Glomerular visceral epithelial cell (primary cell): ENCODE data around the gene SERPINB6.

Source experiments
- DNase-seq: peaks from one replicate; pipeline ENCODE4 v3.0.0-alpha.2; 2016; ENCODE audit errors: extremely low spot score

SERPINB6 gene

DNA sequence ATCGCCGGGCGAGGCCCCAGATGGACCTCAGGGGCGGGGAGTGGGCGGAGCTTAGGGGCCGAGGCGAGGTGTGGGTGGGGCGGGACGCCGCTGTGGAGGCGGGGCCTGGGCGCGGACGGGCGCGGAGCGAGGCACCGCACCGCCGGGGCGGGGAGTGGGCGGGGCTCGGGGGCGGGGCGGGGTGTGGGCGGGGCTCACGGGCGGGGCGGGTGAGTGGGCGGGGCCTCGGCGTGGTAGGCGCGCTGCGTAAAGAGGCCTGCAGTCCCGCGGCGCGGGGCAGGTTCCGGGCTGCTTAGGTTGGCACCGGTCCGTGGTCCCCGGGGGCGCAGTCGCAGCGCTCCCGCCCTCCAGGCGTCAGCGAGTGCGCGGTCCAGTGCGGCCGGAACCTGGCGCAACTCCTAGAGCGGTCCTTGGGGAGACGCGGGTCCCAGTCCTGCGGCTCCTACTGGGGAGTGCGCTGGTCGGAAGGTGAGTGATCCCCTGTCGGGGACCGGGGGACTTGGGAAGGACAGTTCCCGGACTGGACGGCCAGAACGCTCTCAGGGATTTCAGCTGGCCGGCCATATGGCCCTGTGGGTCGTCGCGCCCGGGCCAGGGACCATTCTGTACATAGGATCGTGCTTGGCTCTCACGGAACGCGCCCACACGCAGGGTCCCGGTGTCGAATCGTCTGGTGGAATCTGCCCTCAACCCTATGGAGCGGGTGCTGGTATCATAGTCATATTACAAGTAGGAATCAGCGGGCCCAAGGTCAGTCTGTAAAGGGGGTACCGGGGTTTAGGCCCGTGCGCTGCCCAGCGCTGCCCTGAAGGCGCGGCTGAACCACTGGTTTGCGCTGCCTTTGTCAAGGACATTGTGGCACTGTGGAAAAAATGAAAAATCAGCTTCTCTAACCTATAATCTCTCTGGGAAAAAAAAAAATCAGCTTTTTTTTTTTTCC lies 28.5 kb upstream of the SERPINB6 start, which contains the start of gene NQO2:
Gene NQO2 (plus strand): TSS at position 277 of the 940 bp plus-strand sequence. CDS start 6,659 bp downstream, outside the sequence.
- peak; percentile 93 for DNase-seq

DNA sequence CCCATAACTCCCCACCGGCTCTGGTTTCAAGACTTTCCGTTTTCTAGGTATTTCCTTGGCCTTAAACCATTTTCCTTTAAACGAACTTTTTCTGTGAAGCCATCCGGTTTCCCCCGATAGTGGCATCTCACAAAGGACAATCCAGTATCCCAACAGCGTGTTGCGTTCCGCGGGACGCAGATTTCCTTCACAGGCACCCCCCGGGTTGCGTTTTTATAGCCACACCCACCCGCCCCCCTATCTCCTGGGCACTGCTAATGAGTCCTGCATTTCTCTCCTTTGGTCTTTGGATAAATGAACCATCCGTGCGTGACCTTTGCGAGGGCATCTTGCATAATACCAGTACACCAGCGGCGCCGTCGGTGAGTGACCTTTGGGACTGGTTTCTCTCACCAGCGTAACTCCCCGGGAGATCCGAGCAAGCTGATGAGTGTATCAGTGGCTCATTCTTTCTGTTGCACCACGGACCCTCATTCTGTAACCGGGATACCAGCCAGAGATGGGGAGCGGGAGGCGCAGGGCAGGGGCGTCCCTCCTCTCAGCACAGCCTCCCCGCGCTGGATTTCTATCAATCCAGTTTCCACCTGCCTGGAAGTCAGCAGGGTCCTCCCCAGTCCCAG lies 27.7 kb upstream of the SERPINB6 start:
- no peak for DNase-seq

DNA sequence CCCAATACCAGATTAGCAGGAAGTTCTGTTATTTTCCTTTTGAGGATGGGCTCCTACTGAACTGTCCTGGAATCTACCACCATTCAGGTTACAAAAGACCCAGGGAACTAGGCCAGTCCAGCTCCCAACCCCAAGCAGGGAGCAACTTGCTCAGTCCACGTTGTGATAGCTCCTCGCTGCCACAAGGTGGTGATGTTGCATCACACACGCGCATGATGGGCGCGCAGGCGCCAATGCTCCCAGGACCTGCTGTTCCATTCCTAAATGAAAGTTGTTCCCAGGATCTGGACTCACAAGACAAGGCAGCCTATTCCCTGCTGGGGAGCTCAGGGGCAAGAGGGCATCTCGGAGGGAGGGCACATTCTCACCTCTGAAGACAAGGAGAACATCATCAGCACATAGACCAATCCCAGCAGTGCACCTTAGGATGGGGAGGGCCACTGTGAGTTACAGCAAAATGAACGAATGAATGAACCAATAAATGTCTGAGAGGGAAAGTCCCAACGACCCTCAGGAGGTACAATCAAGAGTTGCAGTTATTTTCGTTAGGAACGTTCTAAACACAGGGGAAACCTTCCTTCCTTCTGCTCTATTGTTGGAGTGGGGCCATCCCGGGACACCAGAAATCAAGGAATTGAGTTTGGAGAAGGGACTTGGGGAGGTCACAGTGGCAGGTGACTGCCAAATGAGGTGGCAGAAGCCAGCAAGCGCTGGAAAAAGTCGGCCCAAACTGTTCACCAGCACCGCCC lies 27.1 kb upstream of the SERPINB6 start:
- DNase-seq, result peak; percentile 14

- DNase-seq, result no peak
Observed at GRCh38 chr6:2993755-2994317, 22.5 kb upstream of the SERPINB6 start.

DNA sequence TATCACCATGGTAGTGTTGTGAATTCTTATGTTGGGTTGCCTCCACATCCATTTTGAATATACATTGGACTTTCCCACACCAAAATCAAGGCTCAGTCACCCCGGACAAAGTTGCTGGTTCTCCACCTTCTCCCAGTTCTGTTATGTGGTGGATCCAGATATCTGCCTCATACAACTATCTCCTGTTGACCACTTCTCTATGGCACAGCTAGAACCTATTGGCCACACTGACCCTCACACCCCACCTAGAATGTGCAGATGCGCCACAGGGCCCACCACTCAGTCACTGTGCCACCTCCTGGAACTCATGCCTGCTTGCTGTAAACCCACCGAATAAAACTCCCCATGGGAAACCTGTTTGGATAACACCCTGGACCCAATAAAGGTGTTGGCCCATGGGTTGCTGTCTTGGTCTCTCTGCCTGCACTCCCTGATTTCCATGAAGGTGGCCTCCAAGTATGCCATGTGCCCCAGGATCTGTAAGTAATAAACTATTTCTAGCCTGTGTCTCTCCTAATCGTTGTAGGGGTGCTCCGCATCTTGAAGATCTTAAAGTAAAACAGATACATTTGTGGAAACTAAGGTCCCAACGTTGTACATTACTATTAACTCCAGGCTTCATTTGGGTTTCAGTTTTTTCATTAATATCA lies 21.1 kb upstream of the SERPINB6 start:
- DNase-seq, result no peak

GRCh38 chr6:2990932-2991506 lies 19.7 kb upstream of the SERPINB6 start:
- no peak for DNase-seq

DNA sequence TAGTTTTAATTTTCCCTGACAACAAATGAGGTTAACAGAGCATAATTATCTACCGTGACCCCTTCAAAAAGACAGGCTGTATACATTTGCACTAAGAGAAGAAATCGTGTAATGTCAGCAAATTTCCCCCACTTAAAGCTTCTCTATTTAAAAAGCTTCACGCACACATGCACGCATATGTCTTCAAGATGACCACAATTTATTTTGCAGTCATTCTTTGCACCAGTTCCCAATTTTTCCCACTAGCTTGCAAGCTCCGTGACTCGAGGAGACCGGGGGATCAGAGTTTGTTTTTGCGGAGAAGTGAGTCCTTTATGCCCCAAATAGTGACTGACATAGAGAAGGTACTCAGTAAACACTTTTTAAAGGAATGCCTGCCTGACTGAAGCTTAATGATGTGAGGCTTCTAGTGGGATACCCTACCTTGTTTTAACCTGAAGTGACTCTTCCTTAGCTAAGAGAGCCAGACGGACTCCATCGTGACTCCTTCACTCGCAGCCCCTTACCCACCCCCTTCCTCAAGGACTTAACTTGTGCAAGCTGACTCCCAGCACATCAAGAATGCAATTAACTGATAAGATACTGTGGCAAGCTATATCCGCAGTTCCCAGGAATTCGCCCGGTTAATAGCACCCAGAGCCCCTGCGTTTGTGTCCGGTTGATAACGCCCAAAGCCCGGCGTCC lies 19.0 kb upstream of the SERPINB6 start:
- peak; percentile 39 for DNase-seq

- DNase-seq, result peak; percentile 95
Observed at GRCh38 chr6:2989332-2990247, 18.2 kb upstream of the SERPINB6 start.

DNA sequence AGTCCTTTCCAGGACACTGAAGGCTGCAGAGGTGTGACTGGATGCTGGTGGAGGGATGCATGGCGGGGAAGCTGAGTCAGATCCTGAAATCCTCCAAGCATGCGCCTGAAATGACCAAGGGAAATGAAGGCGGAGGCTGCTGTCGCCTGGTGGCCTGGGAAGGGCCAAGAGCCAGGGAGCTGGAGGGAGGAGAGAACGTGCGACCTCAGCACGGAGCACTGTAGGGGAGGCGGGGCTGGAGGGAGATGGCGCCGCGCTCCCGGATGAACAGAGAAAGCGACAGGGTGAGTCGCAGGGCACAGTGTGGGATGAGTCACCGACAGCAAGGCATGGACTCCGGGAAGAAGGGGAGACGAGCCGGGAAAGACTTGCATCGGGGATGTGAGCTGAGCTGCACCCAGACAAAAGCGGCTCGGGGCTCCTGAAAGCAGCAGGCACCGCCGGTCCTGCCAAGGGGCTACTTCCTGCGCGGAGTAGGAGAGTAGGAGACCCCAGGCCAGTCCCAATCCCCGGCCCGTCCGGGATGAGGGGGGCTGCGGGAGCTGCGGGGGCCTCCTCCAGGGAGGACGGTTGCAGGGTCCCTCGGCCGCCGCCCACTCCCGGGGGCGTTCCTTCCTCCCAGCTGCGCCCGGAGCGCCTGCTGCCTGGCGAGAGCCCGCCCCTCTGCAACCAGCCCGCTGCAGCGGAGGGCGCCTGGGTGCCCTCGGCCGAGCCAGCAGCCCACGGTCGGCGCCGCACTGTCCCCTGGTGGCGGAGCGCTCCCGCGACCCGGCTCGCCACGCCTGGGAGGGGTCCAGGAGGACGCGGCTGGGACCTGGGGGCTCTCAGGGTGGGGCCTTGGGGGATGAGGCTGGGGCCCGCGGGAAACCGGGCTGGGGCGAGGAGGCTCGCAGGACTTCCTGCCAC lies 17.3 kb upstream of the SERPINB6 start:
- peak; percentile 96 for DNase-seq

DNA sequence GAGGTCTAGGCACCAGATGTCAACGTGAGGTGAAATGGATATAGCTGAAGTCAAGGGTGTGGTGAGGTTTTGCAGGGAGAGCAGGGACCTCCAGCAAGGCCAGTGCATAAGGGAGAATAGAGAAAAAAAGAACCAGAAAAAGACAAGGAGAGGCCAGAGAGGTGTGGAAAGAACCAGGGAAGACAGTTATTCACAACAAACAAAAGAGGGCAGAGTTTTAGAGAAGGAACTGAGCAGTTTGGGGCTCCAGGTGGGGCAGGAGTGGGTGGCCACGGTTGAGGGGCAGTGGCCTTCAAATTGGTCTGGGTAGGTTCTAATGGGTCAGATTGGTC lies 16.7 kb upstream of the SERPINB6 start:
- DNase-seq, result no peak

- peak; percentile 45 for DNase-seq
Observed at GRCh38 chr6:2986722-2987221, 15.4 kb upstream of the SERPINB6 start.

GRCh38 chr6:2984738-2985406 lies 13.5 kb upstream of the SERPINB6 start:
- DNase-seq, result no peak

- DNase-seq, result no peak
Observed at GRCh38 chr6:2982426-2983117, 11.2 kb upstream of the SERPINB6 start.

DNA sequence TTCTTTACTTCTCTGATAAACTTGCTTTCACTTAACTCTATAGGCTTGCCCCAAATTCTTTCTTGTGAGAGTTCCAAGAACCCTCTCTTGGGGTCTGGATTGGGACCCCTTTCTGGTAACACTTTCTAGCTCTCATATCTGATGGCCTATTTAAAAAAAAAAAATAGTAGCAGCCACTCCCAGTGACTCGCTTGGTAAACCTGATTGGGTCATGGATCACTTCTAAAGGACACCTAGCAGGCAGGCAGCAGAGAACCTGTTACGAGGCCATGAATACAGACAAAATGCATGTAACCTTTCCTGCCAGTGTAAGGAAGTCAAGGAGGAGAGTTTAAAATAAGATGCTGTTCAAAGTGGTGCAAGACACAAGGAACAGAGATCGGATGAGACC lies 9.1 kb upstream of the SERPINB6 start:
- DNase-seq, result no peak

DNA sequence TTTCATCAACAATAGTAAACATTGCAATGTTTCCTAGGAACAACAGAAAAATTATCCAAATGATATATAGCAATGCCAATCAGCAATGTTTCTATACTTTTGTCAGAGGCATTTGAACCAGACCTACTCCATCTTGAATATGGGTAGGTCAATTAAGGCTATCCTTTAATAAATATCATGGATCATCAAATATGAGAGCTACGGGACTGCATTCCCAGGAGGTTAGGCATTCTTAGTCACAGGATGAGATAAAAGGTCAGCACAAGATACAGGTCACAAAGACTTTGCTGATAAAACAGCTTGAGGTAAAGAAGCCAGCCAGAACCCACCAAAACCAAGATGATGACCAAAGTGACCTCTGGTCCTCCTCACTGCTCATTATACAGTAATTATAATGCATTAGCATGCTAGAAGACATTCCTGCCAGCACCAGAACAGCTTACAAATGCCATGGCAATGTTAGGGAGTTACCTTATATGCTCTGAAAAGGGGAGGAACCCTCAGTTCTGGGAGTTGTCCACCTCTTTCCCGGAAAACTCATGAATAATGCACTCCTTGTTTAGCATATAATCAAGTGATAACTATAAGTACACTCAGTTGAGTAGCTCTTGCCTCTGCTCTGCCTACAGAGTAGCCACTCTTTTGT lies 8.6 kb upstream of the SERPINB6 start:
- DNase-seq, result no peak

GRCh38 chr6:2978923-2979322 lies 7.6 kb upstream of the SERPINB6 start:
- DNase-seq, result no peak
